GM12872 (cell line): ENCODE data around the gene NRCAM.

Experiments used
- TF ChIP-seq, protein P1 (sequence below): IDR thresholded peaks from 3 replicates; pipeline ENCODE4 v1.5.1; 2011; ENCODE audit warnings: low read depth, mild to moderate bottlenecking, low read length, moderate library complexity; ENCODE audit not compliant: insufficient read depth

NRCAM gene

DNA sequence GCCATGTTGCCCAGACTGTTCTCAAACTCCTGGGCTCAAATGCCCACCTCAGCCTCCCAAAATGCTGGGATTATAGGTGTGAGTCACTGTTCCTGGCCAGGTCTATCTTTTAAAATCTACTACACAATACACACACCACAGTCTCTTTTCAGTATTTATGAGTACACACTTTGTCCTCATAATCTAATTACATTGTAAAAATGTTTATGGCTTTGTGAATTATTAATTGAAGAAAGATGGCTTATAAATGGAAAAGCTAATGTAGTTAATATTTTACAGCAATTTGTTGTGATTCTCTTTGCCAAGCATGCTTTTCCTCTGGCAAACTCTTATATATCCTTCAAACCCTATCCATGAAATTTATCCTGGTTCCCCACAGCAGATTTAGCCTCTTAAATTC is 348.1 kb downstream of the NRCAM start:
- TF ChIP-seq, protein P1, sequence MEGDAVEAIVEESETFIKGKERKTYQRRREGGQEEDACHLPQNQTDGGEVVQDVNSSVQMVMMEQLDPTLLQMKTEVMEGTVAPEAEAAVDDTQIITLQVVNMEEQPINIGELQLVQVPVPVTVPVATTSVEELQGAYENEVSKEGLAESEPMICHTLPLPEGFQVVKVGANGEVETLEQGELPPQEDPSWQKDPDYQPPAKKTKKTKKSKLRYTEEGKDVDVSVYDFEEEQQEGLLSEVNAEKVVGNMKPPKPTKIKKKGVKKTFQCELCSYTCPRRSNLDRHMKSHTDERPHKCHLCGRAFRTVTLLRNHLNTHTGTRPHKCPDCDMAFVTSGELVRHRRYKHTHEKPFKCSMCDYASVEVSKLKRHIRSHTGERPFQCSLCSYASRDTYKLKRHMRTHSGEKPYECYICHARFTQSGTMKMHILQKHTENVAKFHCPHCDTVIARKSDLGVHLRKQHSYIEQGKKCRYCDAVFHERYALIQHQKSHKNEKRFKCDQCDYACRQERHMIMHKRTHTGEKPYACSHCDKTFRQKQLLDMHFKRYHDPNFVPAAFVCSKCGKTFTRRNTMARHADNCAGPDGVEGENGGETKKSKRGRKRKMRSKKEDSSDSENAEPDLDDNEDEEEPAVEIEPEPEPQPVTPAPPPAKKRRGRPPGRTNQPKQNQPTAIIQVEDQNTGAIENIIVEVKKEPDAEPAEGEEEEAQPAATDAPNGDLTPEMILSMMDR: no peak

DNA sequence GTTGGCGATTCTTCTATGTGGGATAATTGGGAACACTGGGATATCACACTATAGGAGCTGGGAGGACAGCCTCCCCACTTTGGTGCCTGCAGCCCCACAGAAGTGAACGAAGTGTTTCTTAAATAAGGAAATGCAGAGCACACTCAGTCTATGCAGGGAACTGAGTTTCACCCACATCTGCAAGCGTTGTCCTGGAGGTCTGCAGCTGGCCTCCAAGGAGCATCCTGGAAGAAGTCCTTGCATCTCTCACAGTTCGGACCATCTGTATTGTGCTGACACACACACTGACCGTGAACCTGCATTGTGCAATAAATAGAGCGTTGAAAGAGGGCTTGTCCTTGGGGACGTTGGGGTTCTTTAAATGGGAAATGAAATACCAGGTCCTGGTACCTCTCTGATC is 351.9 kb downstream of the NRCAM start:
- TF ChIP-seq, protein P1: no peak

DNA sequence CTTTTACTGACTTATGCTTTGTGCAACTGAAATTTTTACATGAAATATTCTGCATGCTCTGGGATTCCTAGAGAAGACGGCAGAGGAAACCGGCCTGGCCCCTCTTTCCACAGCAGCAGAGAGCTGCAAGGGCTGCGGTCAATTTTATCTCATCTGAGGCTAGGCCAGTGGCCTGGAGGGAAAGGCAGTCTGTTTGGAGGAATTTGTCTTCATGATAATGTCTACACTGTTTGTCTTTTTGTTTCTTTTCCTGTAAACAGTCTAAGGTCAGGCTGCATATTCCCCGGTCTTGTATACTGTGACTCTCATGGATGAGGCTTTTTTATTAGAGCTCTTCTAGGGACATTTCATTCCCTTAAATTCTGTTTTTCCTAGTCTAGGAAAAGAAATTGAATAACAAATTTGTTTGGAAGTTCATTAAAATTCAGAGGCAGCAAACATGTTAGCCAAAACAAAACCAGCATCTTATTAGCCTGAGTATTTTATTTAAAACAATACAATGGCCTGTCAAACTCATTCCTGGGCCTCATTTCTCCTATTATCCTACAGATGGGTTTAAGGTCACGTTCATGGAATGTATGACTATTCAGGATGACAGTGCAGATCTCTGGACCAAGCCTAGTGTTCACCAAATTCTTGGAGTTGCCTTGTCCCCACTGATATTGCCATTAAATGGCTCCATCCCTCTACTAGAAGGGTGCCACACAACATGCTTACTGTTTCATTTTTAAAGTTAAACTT is 352.5 kb downstream of the NRCAM start:
- TF ChIP-seq, protein P1: no peak

DNA sequence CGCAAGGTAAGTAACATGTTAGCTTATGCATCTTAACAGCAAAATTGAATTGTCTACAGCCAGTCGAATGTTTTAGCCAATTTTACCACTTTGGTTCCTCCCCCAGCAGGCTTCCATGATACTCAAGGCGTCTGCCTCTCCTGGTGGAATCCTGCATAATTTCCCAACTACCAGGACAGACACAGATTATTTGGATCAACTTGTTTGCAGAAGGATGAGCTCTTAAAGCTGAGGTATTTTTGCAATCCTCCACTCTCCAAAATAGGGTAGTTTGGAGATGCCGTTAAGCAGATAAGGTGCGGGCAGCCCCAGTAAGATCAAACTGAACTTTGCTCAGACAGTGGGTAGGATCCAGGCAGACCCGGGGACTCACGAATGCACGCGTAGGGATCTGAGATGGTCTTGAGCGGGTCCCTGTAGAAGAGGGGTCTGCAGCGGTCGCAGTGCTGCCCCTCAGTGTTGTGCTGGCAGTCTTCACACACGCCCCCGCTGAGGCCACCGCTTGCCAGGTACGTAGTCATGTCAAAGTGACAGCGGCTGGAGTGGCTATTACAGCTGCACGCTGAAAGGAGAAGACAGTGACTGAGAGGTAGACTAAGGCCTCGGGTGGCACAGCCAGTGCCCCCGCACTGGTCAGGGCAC is 353.4 kb downstream of the NRCAM start:
- TF ChIP-seq, protein P1: no peak

DNA sequence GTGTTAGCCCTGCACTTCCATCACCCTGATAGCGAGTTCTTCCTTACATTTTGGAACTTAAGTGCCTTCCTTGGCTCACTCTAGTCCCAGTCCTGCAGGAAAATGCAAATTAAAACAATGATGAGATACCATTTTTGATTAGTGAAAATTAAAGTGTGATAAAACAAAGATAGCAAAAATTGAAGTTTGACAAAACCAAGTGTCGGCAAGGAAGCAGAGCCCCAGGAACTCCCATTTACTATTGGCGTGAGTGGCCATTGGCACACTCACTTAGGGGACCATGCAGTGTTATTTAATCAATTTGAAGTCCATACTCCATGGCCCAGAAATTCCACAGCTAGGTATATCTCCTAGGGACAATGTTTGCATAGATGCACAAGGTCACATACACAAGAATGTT is 354.5 kb downstream of the NRCAM start:
- TF ChIP-seq, protein P1: no peak

DNA sequence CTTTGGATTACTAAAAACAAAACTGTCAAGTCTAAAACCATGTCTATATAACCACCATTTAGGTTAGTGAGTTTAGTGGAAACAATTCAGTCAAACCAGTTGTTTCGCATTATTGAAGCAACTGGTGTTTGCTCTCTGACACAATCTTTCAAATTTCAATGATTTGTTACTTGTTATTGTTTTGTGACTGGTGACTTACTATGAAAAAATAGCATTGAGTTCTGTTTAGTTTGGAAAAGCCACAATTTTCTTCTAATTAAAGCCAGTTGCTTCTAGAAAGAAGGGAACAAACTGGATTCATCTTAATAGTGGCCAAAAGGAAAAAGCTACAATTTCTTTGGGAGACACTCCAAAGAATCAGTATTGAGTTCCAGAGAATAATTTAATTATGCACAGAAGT is 356.5 kb downstream of the NRCAM start:
- TF ChIP-seq, protein P1: no peak

DNA sequence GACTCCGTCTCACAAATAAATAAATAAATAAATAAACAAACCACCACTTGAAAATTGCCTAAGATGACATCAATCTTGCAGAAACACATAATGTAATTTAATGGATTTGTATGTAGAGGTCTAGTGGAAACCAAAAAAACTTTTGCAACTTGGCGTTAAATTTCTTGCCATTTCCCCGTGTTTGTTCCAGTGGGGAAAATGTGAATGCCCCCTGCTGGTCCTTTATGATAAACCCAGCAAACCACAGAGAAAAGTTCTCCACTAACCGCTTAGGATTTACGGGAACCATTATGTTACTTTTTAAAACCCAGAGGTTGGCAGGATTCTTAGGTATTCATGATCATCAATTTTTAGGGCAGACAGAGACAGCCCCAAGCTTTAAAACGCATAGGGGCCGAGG is 358.5 kb downstream of the NRCAM start:
- TF ChIP-seq, protein P1: peak; percentile 38
